HG03025 (cell line): ENCODE measurements around the gene DELE1.
A peak's percentile ranks its signal among the peaks of the same experiment; 100 is the strongest.
"Not testable (repeated sequence)": the region's sequence is repeated elsewhere in the genome, so short reads cannot be mapped to it uniquely, and the experiment has no call there.

ENCODE experiments used
- ATAC-seq: cut with Tn5 transposase; IDR thresholded peaks from one replicate; pipeline ENCODE4 v1.9.1; 2021; ENCODE audit warnings: mild to moderate bottlenecking, moderate library complexity; ENCODE audit not compliant: unreplicated experiment, low FRiP score

DELE1 gene

DNA sequence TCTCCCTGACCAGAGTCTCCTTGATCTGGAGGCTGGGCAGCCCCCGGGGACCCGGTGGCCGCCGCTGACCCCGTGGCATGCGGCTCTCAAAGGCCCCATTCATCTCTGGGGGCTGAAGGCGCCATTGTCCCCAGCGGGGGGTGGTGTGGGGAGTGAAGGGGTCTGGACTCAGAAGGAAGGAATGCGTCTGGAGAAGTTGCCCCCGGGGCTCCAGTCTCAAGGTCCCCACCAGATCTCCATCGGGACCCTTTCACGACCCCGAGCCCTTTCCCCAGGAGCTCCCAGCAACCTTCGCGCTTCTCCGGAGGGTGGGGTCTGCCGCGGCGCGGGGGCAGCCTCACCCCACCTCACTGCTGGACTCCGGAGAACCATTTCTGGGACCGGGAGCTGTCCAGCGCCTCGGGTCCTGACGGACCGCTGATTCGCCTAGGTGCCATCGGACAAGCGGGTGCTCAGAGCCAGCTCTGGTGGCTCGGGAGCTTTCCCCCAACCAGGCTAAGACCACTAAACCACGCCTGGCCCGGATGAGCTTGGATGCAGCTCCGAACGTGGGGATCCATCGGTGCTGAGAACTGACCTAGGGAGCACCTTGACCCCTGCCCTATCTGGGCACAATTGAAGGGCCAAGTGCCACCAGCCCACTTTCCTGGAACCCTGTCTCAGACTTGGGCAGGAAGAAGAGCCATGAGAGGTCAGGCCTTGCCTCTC lies 40.3 kb upstream of the DELE1 start:
- no peak for ATAC-seq

DNA sequence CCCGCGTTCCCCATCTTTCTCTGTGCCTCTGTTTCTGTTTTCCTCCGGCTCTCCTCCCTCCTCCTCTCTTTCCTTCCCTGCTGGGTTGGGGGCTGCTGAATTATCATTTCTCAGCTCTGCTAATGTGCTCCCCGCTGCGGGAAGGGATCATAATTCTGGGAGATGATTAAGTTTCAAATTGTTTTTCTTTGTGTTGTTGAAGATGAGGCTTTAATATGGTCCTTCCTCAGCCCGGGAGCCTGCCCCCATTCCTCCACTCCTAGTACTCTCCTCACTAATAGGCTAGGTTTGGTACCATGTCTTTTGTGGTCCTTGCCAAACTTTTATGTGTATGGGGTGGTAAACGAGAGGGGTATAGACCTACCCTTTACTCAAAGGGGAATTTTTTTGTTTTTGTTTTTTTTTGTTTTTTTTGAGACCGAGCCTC lies 39.8 kb upstream of the DELE1 start:
- no peak for ATAC-seq

DNA sequence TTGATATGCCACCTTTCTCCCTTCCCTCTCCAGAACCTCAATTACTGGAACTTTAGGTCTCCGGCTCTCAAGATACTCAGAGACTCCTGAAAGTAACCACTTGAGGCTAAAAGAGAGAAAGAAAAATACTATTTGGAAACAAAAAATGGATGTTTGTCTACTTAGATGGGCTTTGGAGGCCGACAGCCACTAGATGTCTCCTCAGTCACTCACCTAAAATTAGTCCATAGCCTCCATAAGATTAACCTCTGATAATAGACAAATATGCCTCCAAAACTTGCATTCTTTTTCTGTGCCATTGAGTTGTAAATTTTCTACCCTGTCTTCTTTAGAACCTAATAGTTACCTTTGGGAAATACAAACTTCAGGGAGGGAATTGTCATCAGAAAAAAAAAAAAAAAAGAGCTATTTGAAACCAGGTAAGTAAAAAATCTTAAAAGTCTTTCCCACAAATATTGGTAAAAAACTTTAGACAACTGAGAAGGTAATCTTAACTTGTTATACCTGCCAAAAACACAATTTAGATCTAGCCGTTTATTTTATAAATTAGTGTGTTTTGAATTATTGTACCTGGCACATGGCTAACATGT lies 34.3 kb upstream of the DELE1 start:
- ATAC-seq, result no peak

DNA sequence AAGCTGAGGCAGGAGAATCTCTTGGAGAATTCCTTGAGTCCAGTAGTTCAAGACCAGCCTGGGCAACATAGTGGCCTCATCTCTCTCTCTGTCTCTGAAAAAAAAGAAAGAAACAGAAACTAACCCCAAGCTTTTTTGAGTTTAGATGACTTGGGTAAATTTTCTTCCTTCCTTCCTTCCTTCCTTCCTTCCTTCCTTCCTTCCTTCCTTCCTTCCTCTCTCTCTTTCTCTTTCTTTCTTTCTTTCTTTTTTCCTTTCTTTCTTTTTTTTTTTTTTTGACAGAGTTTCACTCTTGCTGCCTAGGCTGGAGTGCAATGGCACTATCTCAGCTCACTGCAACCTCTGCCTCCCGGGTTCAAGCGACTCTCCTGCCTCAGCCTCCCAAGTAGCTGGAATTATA lies 33.2 kb upstream of the DELE1 start:
- ATAC-seq, result not testable (repeated sequence)

DNA sequence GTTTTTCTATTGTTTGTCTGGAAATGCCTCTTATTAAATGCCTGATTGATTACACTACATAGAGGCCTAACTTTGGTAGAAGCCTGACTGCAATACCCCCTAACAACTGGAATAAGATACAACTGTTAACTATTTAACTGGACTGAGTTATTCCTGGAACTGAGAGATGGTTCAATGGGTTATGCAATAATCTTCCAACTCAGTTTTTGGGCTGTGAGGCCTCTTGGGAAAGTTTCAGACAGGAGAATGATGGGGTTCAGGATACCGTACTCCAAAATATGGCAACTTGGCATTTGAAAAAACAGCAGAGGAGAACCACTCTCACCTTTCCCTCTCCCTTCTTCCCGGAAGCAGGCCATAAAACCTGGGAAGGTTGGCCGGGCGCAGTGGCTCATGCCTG lies 26.2 kb upstream of the DELE1 start:
- no peak for ATAC-seq

DNA sequence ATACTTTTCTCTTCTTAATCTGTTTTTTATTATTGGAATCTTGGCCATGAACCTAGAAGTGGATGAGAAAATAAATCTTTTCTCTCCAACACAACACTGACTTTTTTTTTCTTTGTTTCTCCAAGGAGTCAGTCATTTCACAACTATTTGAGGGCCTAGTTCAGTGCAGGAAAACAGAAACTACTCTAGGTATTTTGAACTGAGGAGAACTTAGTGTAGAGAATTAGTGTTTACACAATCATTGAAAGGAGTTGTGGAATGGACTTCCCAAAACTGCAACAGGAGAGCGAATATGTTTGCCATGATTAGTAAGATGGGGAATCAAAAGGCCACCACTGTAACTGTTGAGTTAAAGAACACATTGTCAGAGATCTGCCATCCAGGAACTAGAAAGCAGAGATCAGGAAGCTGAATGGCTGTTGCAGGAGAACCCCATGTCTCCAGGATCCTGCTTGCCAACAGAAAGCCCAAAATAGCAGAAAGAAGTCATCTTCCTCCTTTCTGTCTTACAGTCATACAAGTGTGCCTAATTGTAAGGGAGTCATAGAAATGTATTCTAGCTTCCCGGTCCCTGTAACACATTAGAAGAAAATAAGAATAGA lies 25.1 kb upstream of the DELE1 start:
- ATAC-seq, result no peak

DNA sequence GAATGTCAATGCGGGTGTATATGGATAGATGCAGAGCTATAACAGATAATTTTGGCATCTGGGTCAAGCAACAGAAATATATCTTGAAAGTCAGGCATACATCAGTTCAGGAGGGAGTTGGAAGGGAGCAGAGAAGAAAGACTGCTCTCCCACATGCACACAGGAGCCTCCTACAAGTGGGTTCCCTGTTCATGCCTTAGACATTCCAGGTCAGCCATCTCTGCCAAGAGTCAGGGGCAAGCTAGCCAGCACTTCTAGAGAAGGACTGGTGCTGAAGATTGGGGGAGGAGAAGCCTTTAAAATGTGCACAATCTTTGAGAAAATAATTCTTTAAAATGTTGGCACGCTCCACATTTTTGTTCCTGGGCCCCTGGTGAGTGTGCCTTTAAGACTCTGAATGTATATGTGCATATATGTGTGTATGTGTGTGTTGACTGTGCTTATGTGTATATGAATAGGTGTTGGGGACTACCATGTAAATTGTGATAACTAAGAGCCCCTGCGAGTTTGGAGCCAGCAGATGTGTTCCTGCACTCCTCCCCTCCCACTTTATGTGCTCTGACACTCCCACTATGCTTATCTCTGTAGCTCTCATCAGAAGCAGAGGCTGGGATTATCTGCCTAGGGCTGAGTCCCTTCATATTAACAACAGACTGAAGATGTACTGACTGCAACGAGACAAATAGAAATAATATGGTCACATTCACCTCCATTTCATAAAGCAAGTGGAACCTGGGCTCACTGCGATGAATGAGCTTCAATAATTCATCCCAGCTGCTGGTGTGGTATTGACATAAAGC lies 21.5 kb upstream of the DELE1 start:
- ATAC-seq, result no peak

DNA sequence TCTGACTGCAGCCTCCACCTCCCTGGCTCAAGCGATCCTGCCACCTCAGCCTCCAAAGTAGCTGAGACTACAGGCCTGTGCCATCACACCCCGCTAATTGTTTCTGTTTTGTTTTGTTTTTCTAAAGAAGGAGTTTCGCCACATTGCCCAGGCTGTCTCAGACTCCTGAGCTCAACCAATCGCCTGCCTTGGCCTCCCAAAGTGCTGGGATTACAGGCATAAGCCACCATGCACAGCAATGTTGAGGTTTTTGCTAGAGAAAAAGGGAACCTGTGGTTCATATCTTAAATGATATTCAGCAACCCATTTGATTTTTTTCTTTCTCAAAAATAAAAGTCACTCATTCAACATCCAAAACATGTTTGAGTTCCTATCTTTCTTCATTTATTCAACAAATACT lies 20.4 kb upstream of the DELE1 start:
- ATAC-seq, result no peak

DNA sequence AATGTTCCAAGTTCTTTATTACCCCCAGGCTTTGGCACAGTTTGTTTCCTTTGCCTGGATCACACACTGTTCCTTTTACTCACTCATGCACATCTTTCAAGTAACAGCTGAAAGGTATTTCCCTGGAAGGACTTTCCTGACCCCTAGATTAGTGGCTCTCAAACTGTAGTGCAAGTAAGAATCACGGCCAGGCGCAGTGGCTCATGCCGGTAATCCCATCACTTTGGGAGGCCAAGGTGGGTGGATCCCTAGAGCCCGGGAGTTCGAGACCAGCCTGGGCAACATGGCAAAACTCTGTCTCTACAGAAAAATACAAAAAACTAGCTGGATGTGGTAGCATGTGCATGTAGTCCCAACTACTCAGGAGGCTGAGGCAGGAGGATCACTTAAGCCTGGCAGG lies 19.1 kb upstream of the DELE1 start:
- no peak for ATAC-seq

DNA sequence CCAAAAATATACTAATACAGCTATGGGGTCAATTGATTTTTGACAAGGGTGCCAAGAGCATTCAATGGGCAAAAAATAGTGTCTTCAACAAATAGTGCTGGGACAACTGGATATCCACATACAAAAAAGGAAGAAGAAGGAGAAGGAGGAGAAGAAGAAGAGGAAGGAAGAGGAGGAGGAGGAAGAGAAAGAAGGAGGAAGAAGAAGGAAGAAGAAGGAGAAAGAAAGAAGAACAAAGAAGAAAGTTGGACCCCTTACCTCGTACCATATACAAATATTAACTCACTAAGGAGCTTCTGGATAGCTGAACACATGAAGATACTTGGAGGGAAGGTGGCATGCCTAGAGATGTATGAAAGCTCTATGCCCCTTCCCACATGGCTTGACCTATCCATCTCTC lies 17.2 kb upstream of the DELE1 start:
- ATAC-seq, result no peak

DNA sequence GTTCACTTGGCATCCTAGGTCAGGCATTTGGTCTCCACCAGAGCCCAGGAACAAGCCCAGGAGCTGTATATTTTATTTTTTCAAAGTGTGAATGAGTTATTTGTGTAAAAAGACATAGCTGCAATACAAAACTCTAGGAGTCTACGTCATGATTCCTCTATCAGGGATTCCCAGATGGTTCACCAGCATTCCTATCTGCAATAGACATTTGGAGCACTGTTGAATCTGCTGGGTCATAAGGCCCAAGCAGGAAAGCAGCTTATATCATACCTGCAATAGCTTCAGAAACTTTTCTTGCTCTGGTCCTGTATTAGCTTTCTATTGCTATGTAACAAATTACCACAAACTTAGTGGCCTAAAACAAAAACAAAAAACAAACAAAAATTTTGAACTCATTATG lies 16.7 kb upstream of the DELE1 start:
- ATAC-seq, result no peak

DNA sequence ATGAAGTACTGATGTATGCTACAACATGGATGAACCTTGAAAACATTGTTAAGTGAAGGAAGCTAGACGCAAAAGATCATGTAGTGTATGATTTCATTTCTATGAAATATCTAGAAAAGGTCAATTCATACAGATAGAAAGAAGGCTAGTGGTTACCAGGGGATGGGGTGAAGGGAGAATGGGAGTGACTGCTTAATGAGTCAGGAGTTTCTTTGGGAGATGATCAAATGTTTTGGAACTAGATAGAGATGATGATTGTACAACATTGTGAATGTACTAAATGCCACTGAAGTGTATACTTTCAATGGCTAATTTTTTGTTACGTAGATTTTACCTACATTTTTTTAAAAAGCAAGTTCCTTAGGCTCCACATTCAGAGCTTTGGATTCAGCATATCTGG lies 14.9 kb upstream of the DELE1 start:
- no peak for ATAC-seq

DNA sequence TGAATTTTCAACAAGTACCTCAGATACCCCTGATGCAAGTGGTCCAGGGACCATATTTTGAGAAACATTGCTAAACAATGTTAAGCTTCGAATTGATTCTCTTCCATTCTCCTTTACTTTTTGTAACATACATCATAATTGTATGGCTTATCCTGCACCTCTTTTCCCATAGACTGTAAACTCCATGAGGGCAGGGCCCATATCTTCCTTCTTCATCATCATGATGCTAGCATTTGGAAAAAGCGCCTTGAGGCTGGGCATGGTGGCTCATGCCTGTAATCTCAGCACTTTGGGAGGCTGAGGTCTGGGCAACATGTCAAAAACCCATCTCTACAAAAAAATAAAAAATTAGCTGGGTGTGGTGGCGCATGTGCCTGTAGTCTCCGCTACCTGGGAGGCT lies 14.5 kb upstream of the DELE1 start:
- no peak for ATAC-seq

DNA sequence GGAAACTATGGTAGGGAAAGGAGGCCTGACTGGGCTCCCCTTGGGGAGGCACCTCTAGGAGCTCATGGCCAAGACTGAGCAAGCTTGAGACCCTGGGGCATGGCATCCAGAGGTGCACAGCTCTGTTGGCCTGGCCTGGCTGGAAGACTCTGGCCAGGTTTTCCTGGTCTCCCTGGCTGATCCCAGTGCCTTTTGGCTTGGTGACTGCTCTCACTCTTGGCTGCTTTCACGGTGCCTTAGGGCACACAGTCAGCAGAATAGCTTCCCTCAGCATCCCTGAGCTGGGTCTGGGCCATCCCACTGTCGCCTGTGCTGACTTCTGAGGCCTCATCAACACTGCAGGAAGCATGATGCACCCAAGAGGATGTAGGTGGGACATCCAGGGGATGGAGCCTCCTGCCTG lies 13.4 kb upstream of the DELE1 start:
- ATAC-seq, result no peak

DNA sequence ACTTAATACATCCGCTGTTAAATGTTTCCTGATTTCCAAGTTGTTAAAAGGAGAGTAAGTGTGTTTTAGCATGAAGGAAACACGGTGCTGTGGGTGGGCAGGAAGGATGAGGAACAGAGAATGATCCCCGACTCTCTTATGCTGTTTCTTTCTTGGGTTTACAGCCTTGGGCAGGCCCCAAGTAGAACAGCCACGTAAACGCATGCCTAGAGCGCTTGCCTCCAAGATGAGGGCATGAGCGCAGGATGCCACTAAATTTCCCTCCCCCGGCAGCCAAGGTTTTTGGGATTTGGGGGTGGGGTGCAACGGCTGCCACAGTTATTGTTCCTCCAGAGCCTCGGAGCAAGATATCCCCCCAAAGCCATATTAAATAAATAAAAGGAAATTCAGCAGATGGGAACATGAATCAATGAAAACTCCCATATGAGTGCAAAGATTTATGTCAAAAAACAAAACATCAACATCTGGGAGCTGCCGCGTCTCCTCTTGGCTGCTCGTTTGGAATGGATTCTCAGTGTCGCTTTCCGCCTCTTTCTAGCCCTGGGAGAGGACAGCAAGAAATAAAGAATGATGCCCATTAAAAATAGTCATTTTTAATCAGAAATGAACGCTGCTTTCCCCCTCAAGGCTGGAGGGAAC lies 10.0 kb upstream of the DELE1 start:
- no peak for ATAC-seq

DNA sequence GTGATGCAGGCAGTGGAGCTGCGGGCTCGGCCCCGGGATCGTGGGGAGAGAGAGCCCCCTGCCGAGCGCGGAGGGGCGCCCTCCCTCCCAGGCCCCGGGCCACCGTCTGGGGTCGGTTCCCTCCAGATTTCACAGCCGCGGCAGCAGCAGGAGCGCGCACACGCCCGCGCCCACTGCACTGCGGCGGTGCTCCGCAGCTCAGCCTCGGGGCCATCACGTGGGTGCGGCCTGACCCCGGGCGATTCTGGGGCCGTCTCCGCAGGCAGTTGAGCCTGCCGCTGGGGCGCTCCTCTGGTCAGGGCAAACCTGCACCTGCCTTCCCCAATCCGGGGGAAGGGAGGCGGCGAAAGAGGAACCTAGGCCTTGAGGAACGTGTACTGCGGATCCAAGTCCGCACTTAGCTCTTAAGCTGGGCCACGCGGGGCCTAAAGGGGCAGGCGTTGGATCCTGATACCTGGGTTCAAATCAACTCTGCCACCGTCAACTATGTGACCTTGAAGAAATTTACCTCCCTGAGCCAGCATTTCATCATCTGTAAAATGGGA lies 9.4 kb upstream of the DELE1 start:
- peak; percentile 47 for ATAC-seq

DNA sequence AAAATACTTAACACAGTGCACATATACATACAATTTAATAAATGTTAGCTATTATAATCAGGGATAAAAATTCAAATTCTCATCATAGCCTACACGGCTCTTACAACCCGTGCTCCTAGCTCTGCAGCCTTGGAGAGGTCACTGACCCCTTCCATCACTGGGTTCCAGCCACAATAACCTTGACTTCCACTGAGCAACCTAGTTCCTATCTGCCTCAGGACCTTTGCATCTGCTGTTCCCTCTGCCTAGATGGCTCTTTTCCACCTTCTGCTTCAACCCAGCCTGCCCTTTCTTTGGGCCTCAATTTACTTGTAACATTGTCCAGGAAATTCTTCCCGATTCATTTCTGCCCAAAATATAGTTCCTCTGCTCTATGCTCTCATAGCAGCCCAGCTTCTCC lies 8.9 kb upstream of the DELE1 start:
- no peak for ATAC-seq

DNA sequence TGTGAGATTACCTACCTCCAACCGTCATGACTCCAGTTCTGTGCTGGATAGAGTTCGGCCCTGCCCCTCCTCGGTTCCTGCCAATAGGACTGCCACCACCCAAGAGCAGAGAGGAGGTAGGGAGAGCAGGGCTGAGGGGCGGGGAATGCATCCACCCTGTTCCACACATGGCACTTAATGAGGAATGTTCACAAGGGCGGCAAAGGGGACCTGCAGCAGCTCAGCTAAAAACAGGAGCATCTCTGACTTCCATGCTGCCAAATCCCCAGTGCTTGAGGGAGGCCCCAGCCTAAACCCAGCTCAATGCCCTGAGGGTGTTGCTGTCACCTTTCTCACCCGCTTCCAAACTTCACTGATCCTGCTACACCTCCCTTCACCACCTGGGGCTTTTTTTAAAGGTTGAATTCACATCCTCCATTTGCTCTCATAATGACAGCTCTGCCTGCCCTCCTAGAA lies 7.8 kb upstream of the DELE1 start:
- no peak for ATAC-seq

DNA sequence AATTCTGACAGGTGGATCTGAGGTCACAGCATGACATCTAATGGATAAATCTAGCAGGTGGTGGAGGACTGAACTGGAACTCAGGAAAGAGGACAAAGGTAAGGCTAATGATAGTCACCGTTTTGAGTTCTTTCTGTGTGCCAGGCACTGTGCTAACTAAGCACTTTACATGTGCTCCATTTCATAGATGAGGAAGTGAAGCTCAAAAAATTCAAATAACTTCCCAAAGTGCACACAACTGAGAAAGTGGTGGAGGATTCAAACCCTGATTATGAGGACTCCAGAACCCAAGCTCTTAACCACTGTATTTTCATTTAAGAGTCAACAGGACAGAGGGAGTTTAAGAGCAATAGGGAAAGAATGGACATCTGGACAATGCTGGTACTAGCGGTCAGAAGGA lies 7.1 kb upstream of the DELE1 start:
- peak; percentile 62 for ATAC-seq

DNA sequence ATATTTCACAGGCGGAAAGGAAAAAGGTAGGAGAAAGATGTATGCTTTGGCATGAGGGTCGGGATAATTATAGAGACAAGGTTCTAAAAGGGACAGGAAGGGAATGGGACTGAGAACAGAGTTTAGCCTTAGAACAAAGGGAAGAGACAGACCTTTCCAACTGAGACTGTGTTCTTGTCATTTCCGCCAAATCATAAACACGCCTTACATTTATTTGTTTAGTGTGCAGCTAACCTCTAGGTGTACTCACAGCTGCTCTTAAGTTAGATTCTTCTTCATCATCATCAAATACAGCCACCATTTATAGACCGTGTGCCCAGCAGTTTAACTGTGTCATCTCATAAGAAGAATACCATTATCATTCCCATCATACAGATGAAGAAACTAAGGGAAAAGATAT lies 5.9 kb upstream of the DELE1 start:
- ATAC-seq, result no peak
